ENCODE data around the gene C10orf90. TPM values are rescaled to one million over a fixed set of nuclear protein-coding genes. Genes with fewer than 3 reads are reported as not detected.

C10orf90 gene
- total and polyA plus RNA-seq, 2 of the 8 experiments (the other 6 are each of a cell fraction or from before 2014, with no cell fraction given), result 0.21 TPM; not detected in 1

DNA sequence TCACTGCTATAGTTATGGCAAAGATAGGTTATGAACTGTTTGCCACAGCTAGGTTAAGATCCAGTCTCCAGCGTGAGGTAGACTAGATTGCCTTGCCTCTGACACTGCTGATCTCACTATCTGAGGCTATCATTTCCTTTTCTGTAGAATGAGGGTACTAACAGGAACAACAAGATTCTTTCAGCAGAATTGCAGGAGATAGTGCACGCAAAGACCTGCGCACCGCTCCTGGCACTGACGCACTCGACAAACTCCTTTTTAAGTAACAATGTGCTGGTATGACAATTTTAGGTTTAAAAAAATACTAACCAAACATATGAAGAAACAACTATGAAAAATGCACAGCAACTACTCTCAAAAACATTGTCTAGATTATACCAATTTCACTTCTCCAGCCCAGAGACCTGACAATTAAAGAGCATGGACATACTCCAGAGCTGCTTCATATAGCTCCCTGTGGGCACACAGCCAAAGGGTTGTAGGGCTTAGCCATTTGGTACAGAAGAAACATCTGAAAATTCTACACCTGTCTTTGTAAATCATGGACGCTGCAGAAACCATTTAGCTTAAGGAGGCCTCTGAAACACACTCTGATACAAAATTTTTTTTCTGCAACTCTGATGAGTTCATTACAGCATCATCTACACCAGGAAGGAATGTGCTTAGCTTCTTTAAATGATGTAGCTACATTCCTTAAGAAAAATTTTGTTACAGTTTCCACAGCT lies 290.0 kb downstream of the C10orf90 start:
- 92% methylated on average over 7 of the region's 7 CpGs; no CpG with 5 or more reads in 1 of the 2 experiments for WGBS, 2 experiments (ENCODE audit: extremely low coverage in 1 of 2, insufficient coverage in 1 of 2, insufficient read length in 1 of 2, insufficient replicate concordance in 2 of 2, low coverage in 1 of 2, low lambda C conversion rate in 2 of 2, missing lambda C conversion rate in 1 of 2)
- ChIA-PET POLR2A (ENCODE audit: partially characterized antibody) (no interaction called here), CTCF (ENCODE audit: partially characterized antibody) (interaction anchor here (0.6 to 1.7 kb wide), 3 partner anchors 10 to 125 kb away, joined by 3 to 4 read pairs (median 3); no protein-coding TSS in a partner anchor)
- H2AK5ac ChIP-seq (ENCODE audit: low read depth, low read length), result no peak overlapping the region
- no peak overlapping the region for H4K8ac ChIP-seq (ENCODE audit: extremely low read depth, insufficient read depth, low read length)
- H3K18ac ChIP-seq (ENCODE audit: extremely low read depth, low read length), result no peak overlapping the region
- H3K23me2 ChIP-seq (ENCODE audit: low read depth, low read length), result no peaks in the 10 kb centered on the region
- H3K79me1 ChIP-seq (ENCODE audit: low read depth, low read length), result no peaks in the 10 kb centered on the region
- H3K27me3 ChIP-seq (replicated peaks in 1 of 4; ENCODE audit: control insufficient read depth in 3 of 4, extremely low read depth in 1 of 4, insufficient read depth in 3 of 4, low read length in 3 of 4), result no peaks in the 10 kb centered on the region
- H2BK120ac ChIP-seq (replicated peaks; ENCODE audit: low read depth, low read length), result no peak overlapping the region
- no peaks in the 10 kb centered on the region for H4K20me1 ChIP-seq (replicated peaks in 1 of 2; ENCODE audit: control insufficient read depth in 1 of 2, insufficient read depth in 2 of 2, low read length in 2 of 2)
- no peaks in the 10 kb centered on the region for H3K79me2 ChIP-seq (ENCODE audit: control insufficient read depth in 1 of 2, insufficient read depth in 2 of 2, low read length in 2 of 2)
- no peak for FAIRE-seq
- H2BK5ac ChIP-seq (ENCODE audit: low read depth, low read length), result no peak overlapping the region
- H3K36me3 ChIP-seq (ENCODE audit: control insufficient read depth in 2 of 4, insufficient read depth in 4 of 4, low read length in 3 of 4), result no peaks in the 10 kb centered on the region
- no peak overlapping the region for H2BK15ac ChIP-seq (ENCODE audit: low read length)
- peaks cover 0 to 10% of the 10 kb centered on the region in 2 experiments; a peak in 1 of 4 replicates for H3K9me3 ChIP-seq (ENCODE audit: insufficient read depth in 2 of 2, low read depth in 1 of 2, low read length in 1 of 2)
- no peak overlapping the region for H3K27ac ChIP-seq (ENCODE audit: low read depth, low read length)
- H3K9ac ChIP-seq (replicated peaks in 1 of 4; ENCODE audit: extremely low read depth in 1 of 4, low read depth in 3 of 4, low read length in 3 of 4), result no peak overlapping the region
- H3K23ac ChIP-seq (ENCODE audit: insufficient read length), result no peak overlapping the region
- H3K56ac ChIP-seq (replicated peaks; ENCODE audit: insufficient read length, low read depth, low read length), result no peak overlapping the region
- no peak overlapping the region for H3K4me2 ChIP-seq (ENCODE audit: insufficient read depth in 1 of 2, low read depth in 2 of 2, low read length in 2 of 2)
- no peak overlapping the region for H4K91ac ChIP-seq (replicated peaks; ENCODE audit: insufficient read length, low read length)
- peak overlapping the region; percentile 10; the same call in 1 of the 2 replicates for H2AFZ ChIP-seq (ENCODE audit: low read length)
- DNase-seq (ENCODE audit: low read depth in 1 of 2, low spot score in 2 of 2), result no peak
- no peak overlapping the region for H2BK20ac ChIP-seq (ENCODE audit: low read length)
- H3K14ac ChIP-seq (ENCODE audit: insufficient read length), result no peak overlapping the region
- H4K5ac ChIP-seq (ENCODE audit: insufficient read length, low read depth, low read length), result no peak overlapping the region
- no peak overlapping the region for H2BK12ac ChIP-seq (ENCODE audit: low read depth, low read length)
- no peaks in the 10 kb centered on the region for H3K4me1 ChIP-seq (replicated peaks in 1 of 4; ENCODE audit: control insufficient read depth in 3 of 4, insufficient read depth in 4 of 4, low read length in 3 of 4)
- H3K4me3 ChIP-seq (ENCODE audit: extremely low read depth in 1 of 4, insufficient read depth in 2 of 4, low read depth in 3 of 4, low read length in 4 of 4), result no peak overlapping the region
- H3K4ac ChIP-seq (replicated peaks; ENCODE audit: insufficient read length, low read depth, low read length), result no peak overlapping the region
- TF ChIP-seq RNF2 (IDR thresholded peaks at IDR 0.05; ENCODE audit: borderline replicate concordance, low read depth, low read length, missing control alignments, poor library complexity, severe bottlenecking) (no peak), GABPA (IDR thresholded peaks at IDR 0.05; ENCODE audit: borderline replicate concordance, insufficient read depth, low read length) (no peak), JUND (IDR thresholded peaks at IDR 0.05; ENCODE audit: low read length) (no peak), MAFK (IDR thresholded peaks at IDR 0.05; ENCODE audit: low read depth, low read length) (no peak), POU5F1 (IDR thresholded peaks at IDR 0.05; ENCODE audit: low read depth, low read length) (no peak), JUN (IDR thresholded peaks at IDR 0.05; ENCODE audit: low read depth, low read length) (no peak), EP300 (IDR thresholded peaks at IDR 0.05; ENCODE audit: borderline replicate concordance in 1 of 2, low read depth in 2 of 2, low read length in 2 of 2) (no peak), SAP30 (IDR thresholded peaks at IDR 0.05; ENCODE audit: insufficient read depth, insufficient replicate concordance, low read length) (no peak)
- TF ChIP-seq, protein P1, sequence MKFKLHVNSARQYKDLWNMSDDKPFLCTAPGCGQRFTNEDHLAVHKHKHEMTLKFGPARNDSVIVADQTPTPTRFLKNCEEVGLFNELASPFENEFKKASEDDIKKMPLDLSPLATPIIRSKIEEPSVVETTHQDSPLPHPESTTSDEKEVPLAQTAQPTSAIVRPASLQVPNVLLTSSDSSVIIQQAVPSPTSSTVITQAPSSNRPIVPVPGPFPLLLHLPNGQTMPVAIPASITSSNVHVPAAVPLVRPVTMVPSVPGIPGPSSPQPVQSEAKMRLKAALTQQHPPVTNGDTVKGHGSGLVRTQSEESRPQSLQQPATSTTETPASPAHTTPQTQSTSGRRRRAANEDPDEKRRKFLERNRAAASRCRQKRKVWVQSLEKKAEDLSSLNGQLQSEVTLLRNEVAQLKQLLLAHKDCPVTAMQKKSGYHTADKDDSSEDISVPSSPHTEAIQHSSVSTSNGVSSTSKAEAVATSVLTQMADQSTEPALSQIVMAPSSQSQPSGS (IDR thresholded peaks at IDR 0.05; ENCODE audit: low read length), result no peak
- TF ChIP-seq, protein P2, sequence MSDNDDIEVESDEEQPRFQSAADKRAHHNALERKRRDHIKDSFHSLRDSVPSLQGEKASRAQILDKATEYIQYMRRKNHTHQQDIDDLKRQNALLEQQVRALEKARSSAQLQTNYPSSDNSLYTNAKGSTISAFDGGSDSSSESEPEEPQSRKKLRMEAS (IDR thresholded peaks at IDR 0.05), result no peak

All from H1 (cell line).